WTC11 (cell line): Measurements from ENCODE around the gene GAA.

Source experiments
- CTCF ChIP-seq: fragments of 200-600 bp; IDR thresholded peaks from 2 replicates; pipeline ENCODE4 v1.8.0; 2022; ENCODE audit warnings: antibody characterized with exemption
- ETV6 ChIP-seq: sonication (generic); formaldehyde crosslinking; IDR thresholded peaks from 2 replicates; pipeline ENCODE4 v1.8.1; 2022; ENCODE audit warnings: mild to moderate bottlenecking, missing genetic modification reagents
- MAX ChIP-seq: sonication (generic); formaldehyde crosslinking; IDR thresholded peaks from 2 replicates; pipeline ENCODE4 v1.8.0; 2022; ENCODE audit warnings: mild to moderate bottlenecking, missing genetic modification reagents

- TF ChIP-seq CTCF: no peak
- TF ChIP-seq MAX (CRISPR knock-in tag): no peak
- TF ChIP-seq ETV6 (CRISPR knock-in tag): no peak
Measured at GRCh38 chr17:80125656-80126448, 24.5 kb downstream of the GAA start.
